Amniotic epithelial cell (primary cell): ENCODE results near the gene CRHR2.

Experiments used
- DNase-seq: peaks from one replicate; pipeline ENCODE4 v3.0.0-alpha.2; 2010; ENCODE audit warnings: low read depth

CRHR2 gene

DNA sequence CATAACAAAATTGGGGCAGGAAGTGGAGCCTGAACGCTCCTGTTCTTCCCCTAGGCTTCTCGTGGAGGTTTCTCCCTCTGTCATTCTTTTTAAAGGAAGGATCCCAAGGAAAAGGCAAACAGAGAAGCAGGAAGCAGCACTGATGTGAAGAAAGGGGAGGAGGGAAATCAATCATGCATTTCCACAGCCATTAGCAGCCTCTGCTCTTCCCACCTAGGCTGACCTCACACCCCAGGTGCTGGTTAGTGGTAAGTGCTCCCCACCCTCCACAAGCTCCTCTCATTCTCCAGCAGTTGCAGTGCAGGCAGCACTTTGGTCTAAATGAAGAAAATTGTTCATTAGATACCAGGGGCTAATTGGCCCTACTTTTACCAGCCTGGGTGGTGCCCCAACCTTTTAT is 2.6 kb downstream of the CRHR2 start:
- no peak for DNase-seq

GRCh38 chr7:30678805-30679204 is 3.5 kb downstream of the CRHR2 start:
- no peak for DNase-seq

- DNase-seq = no peak
These were observed 7.4 kb downstream of the CRHR2 start for GRCh38 chr7:30674876-30675275.

DNA sequence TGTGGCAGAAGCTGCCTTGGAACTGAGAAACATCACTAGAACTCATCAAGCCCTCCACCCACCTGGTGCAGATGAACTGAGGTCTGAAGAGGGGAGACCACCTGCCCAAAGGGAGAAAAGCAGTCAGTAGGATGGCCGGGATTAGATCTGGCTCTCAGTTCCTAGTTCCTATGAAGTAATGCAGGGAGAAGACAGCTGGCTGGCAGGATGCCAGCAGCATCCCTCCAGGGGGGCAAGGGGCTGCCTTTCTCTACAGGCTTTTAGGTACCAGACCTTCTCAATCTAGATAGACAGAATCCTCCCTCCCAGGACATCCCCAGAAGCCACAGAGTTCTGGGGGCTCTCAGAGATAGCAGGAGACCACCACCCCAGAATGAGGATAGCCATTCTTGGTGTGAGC is 7.8 kb downstream of the CRHR2 start:
- no peak for DNase-seq

- peak; percentile 76 for DNase-seq
These were observed 10.3 kb downstream of the CRHR2 start for GRCh38 chr7:30671793-30672465.

GRCh38 chr7:30668102-30668501 is 14.2 kb downstream of the CRHR2 start:
- no peak for DNase-seq

DNA sequence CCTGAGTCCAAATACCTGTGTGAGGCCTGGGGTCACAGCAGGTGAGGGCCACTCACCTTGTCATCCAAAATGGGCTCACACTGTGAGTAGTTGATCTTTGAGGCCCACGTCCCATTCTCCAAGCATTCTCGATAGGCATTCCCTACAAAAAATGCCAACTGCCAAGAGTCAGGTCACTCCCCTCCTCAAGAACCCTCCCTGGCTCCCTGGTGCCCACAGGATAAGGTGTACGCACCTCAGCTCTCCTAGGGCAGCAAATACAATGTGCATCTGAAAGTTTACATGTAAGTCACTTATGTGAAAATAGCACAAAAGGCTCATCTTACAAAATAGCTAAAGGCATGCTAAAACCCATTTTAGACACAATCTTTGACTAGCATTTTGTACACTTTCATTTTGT is 15.1 kb downstream of the CRHR2 start:
- no peak for DNase-seq

- DNase-seq = no peak
These were observed 16.8 kb downstream of the CRHR2 start for GRCh38 chr7:30665449-30665848.

DNA sequence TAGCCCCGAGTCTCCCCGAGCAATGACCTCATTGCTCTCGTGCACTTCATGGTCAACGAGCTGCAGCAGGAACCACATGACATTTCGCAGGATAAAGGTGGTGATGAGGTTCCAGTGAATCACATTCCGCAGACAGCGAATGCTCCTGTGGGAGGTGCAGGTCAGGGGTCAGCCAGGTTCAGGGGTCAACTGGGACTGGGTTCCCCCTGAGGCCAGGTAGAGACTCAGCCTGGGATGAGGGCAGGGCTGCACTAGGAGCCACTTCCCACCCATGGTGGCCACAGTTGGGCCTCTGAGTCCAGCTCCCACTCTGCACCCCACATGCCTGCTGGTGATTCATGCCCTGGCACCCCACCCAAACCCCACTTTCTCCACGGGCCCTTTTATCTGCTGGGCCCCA is 17.2 kb downstream of the CRHR2 start:
- no peak for DNase-seq

- no peak for DNase-seq
These were observed 17.9 kb downstream of the CRHR2 start for GRCh38 chr7:30664184-30664885.

DNA sequence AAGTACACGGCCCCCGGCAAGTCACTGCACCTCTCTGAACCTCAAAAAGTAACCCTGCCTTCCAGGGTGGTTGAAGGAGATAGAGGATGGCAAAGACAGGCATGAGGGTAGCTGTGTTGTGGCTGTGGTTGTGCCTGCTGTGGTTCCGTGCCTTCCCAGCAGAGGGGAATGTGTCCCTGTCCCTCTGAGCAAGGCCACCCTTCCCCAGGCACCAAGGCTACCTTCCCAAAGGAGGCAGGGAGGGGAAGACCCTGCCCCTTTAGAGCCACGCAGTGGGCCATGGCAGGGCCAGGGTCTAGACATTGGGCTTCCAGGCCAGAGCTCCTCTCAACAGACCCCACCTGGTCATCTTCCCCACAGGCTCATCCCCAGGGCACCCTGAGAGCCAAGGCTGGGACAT is 18.8 kb downstream of the CRHR2 start:
- DNase-seq = no peak

GRCh38 chr7:30662431-30662939 is 19.8 kb downstream of the CRHR2 start:
- DNase-seq = no peak

GRCh38 chr7:30661926-30662325 is 20.3 kb downstream of the CRHR2 start:
- DNase-seq = no peak

DNA sequence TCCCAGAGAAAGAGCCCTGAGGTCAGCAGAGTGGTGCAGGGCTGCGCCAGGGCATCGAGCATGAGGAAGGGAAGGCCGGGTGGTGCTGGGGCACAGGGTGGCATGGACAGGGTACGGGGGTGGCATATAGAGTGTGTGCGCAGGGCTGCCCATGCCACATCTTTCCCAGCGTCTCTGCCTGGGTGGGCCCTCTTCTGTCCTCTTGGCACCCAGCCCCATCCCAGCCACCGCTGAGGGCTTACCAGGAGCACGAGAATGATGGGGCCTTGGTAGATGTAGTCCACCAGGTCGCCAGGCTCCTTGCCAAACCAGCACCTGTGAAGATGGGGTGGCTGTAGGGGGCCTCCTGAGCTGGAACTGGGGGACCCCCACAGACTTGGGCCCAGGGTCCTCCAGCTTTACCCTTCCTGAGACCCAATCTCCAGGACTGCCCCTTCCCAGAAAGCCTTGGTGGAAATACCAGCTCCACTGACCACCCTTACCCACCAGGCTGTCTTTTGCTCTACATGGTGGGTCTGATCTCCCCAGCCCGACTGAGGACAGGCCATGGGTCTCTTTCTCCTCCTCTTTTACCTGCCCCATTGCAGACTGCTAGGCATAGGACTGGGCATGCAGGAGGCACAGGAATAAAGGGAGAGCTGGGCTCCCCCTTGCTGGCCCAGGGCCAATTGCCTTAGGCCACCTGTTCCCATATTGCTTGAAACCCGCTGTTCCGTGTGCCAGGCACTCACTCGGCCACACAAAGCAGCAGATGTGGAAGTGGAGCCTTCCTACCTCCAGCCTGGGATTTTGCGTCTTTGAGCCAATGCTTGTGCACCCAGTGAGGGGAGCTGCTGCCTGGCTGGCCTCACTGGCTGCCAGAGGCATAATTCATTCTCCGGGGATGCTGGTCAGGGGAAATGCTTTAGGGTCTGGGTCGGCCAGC is 21.7 kb downstream of the CRHR2 start:
- DNase-seq = no peak

DNA sequence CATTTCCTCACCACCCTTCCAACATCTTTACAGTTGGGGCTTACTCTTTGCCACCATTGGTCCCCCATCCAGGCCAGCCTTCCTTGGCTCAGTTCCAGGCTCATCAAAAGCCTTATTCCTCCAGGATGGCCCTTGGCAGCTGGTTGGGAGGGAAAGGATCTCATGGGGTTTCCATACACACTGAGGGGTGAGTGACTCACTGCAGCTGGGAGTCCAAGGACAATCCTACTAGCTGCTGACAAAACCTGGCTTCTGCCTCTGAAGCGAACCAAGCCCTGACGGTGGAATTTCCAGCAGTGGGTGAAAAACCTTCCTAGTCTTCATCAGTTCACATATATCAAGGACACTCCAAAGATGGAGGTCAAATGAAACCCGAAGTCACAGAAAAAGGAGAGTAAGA is 22.9 kb downstream of the CRHR2 start:
- peak; percentile 1 for DNase-seq

- DNase-seq = no peak
These were observed 23.7 kb downstream of the CRHR2 start for GRCh38 chr7:30658479-30659074.

DNA sequence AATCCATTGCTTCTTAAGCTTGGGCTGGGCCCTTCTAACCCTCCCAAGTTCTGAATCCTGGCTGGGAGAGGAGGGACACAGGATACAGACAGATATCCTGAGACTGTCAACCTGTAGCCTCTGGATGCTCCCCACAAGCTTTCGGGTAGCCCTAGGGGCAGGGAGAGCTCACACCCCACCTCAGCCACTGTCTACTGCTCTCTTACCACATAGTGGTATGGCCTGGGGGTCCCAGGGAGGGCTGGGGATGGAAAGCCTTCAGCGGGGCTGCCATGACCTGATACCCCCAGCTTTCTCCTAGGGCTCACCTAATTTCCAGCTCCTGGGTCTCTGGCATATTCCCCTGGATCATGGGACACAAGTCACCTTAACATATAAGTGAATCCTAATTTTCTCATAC is 25.1 kb downstream of the CRHR2 start:
- DNase-seq = no peak

DNA sequence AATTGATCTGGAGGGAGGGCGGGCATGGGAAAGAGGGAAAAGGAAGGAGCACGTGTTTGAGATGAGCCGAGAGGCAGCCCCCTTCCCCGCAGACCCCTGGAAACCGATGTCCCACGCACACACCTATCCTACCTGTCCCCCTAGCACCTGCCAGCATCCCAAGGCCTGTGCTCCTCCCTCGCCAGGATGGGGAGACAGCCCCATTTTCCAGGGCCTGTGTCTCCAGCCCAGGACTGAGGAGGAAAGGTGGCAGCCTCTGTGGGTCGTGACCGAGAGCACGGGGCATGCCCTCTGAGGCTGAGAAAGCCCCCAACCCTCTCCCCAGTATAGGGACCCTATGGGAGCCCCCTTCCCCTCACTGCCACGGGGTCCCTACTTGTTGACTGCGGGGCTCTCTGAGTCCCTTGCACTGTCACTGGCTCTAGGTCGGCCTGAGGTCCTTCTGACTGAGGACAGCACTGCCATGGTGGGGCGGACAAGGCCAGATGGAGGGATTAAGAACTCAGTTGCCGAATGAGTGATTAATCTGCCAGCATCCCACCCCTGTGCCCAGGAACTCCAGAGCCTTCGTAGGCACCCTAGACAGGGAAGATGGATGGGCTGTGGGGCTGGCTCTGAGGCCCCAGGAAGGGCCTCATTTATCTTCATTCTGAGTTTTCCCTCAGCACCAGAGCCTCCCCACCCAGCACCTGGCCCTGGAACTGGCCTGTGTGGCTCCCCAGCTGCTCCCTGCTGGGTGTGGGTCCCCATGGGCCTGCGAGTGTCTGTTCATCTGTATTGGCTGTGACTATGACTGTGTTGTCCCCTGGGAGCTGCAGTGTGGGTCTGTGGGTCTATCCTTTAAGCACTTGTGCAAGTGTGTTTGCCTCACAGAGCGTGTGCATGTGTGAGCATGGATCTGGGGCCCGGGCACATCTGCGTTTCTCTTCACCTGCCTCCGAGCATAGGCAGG is 26.0 kb downstream of the CRHR2 start:
- no peak for DNase-seq

DNA sequence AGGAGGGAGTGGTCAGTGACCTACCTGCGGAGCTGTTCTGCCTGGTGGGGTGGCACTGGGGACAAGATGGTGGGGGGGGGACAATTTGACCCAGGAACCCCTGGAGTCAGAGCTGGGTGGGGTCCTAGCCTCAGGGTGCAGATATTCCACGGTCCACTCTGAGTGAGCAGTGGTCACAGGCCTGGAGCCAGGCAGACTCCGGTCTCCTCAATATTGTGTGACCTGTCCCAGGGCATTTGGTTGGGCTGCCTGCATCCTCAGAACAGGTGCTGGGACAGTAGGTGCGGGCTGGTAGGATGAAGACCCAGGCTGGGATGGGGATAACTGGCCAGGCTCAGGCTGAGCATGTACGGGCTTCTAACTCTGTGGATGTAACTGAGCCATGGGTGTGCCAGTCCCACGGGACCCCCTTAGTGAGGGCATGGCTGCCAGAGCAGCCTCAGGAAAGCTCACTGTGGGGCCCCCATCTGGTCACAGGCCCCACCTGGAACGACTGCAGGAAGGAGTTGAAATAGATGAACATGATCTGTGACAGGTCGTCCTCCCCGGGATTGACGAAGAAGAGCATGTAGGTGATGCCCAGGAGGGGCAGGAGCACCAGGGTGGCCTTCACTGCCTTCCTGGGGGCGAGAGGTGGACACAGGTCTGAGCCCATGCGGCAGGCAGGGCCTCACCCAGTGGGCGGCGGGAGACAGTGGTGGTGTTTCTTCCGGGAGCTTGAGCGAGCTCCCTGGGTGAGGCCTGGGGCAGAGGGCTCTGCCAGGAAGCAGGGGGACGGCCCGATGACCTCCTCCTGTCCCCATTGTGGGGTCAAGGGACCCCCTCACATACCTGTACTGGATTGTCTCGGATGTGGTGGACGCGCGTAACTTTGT is 26.9 kb downstream of the CRHR2 start:
- no peak for DNase-seq
